Suprapubic skin (tissue), 4 donors: ENCODE measurements around the gene ITPR2.

Experiments
- CTCF ChIP-seq, 2 donors: fragments of 200-600 bp in 1 of 2; fragments of 450-650 bp in 1 of 2; sonication (generic) in 1 of 2; IDR thresholded peaks; one replicate each; pipeline ENCODE4 v1.5.1; 2016 to 2019; ENCODE audit warnings: antibody characterized with exemption in 2 of 2, mild to moderate bottlenecking in 1 of 2, moderate library complexity in 1 of 2
- POLR2A ChIP-seq, 2 donors: fragments of 450-650 bp; IDR thresholded peaks; one replicate each; pipeline ENCODE4 v1.6.1; 2017; ENCODE audit warnings: antibody characterized with exemption in 2 of 2, mild to moderate bottlenecking in 2 of 2, moderate library complexity in 2 of 2
- POLR2AphosphoS5 ChIP-seq, 3 donors: sonication (generic); formaldehyde crosslinking; IDR thresholded peaks; one replicate each; pipeline ENCODE4 v1.6.1; 2017; ENCODE audit warnings: antibody characterized with exemption in 3 of 3

DNA sequence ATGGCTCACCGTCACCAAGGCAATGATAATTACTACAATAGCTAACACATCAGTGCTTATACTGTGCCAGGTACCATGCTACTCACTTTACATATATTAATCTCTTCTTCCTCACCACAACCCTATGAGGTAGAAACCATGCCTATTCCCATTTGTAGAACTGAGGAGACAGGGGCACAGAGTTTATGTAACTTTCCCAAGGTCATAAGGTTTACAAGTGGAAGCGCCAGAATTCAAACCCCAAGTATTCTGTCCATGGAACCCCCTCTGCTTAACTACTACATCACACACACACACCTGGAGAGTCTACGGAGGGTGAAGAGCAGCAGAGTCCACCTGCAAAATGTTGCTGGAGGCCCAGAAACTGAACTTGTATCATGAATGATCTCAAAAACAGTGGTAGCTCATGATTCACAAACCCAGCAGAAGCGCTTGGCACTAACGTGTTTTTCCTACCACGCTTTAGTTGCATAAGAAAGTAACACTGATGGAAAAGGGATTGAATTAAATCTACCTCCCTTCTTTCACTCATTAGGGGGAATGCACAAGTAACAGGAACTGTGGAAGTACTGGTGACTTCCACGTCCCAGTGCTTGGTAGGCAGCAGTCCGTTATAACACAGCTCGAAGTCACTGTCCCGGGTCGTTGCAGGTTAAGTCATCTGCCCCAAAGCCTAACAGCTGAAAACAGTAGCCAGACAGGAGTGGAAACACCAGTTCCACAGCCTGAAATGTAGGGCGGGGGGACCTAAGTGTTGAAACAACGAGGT is 2.0 kb downstream of the ITPR2 start:
- TF ChIP-seq CTCF (IDR thresholded peaks at IDR 0.05) (no peak), POLR2AphosphoS5 (IDR thresholded peaks at IDR 0.05) (no peak), POLR2A (IDR thresholded peaks at IDR 0.05) (no peak)
